Hepatocyte (in vitro differentiated cells): ENCODE data around the gene IL12RB2. TPM values are rescaled to one million over a fixed set of nuclear protein-coding genes. Genes with fewer than 3 reads are reported as not detected.

Experiments used
- DNase-seq: peaks from one replicate; pipeline ENCODE4 v3.0.0-alpha.2; 2016; ENCODE audit warnings: low spot score
- H2AFZ ChIP-seq: fragments of 200-600 bp; sonication (generic); 2 replicates; pipeline ENCODE4 v1.6.0; 2016; ENCODE audit warnings: antibody characterized with exemption, mild to moderate bottlenecking
- H3K27ac ChIP-seq: fragments of 200-600 bp; sonication (generic); 2 replicates; pipeline ENCODE4 v1.5.1; 2016; ENCODE audit warnings: mild to moderate bottlenecking
- H3K27me3 ChIP-seq: fragments of 200-600 bp; sonication (generic); 2 replicates; pipeline ENCODE4 v1.6.1; 2016
- H3K36me3 ChIP-seq: fragments of 200-600 bp; sonication (generic); replicated peaks from 2 replicates; pipeline ENCODE4 v1.5.1; 2016; ENCODE audit warnings: low read depth; ENCODE audit not compliant: insufficient read depth
- H3K4me1 ChIP-seq: fragments of 200-600 bp; sonication (generic); 2 replicates; pipeline ENCODE4 v1.5.1; 2016; ENCODE audit warnings: mild to moderate bottlenecking, moderate library complexity; ENCODE audit not compliant: insufficient read depth
- H3K4me2 ChIP-seq: fragments of 200-600 bp; sonication (generic); 2 replicates; pipeline ENCODE4 v1.6.0; 2016
- H3K4me3 ChIP-seq: fragments of 200-600 bp; sonication (generic); 2 replicates; pipeline ENCODE4 v1.5.1; 2016; ENCODE audit warnings: mild to moderate bottlenecking
- H3K79me2 ChIP-seq: fragments of 200-600 bp; sonication (generic); 2 replicates; pipeline ENCODE4 v1.6.0; 2017; ENCODE audit warnings: mild to moderate bottlenecking
- H3K9me2 ChIP-seq: fragments of 200-600 bp; sonication (generic); replicated peaks from 2 replicates; pipeline ENCODE4 v1.6.0; 2017; ENCODE audit warnings: mild to moderate bottlenecking; ENCODE audit not compliant: insufficient read depth
- H3K9me3 ChIP-seq: fragments of 200-600 bp; sonication (generic); 2 replicates; pipeline ENCODE4 v1.5.1; 2016; ENCODE audit warnings: low read depth, mild to moderate bottlenecking
- H4K20me1 ChIP-seq: fragments of 200-600 bp; sonication (generic); 2 replicates; pipeline ENCODE4 v1.6.0; 2016; ENCODE audit warnings: mild to moderate bottlenecking; ENCODE audit not compliant: insufficient read depth, poor library complexity, severe bottlenecking
- CTCF ChIP-seq: fragments of 200-600 bp; sonication (generic); IDR thresholded peaks from 2 replicates; pipeline ENCODE4 v1.5.1; 2016; ENCODE audit warnings: antibody characterized with exemption, mild to moderate bottlenecking; ENCODE audit not compliant: poor library complexity
- EZH2 ChIP-seq: fragments of 200-600 bp; sonication (generic); IDR thresholded peaks from 2 replicates; pipeline ENCODE4 v1.6.1; 2016; ENCODE audit warnings: antibody characterized with exemption, mild to moderate bottlenecking, borderline replicate concordance
- EZH2phosphoT487 ChIP-seq: fragments of 200-600 bp; sonication (generic); IDR thresholded peaks from one replicate; pipeline ENCODE4 v1.6.1; 2018; ENCODE audit warnings: antibody characterized with exemption, mild to moderate bottlenecking, low read depth, moderate library complexity; ENCODE audit not compliant: unreplicated experiment, severe bottlenecking
- WGBS: methylation state at CpG from one replicate; pipeline ENCODE4 v1.1.6; 2016; ENCODE audit warnings: low lambda C conversion rate; ENCODE audit errors: missing lambda C conversion rate; 5-methylcytosine and 5-hydroxymethylcytosine counted together
- polyA plus RNA-seq: library from polyadenylated mRNA; unstranded; fragments of >200 nt; fragmentation: Nextera tagmentation; extraction: Ambion mirVana; gene quantifications from 2 replicates; pipeline ENCODE4 v1.2.1, GENCODE V29; 2016
- total RNA-seq: library from RNA; depleted of rRNA; stranded (reverse); fragments of >200 nt; gene quantifications from 2 replicates; pipeline ENCODE4 v1.2.3, GENCODE V29; 2014

Gene IL12RB2
- total and polyA plus RNA-seq, 2 experiments from 2014 or later, result 0.47 TPM; not detected in 1

- DNase-seq, result no peak
- Histone ChIP-seq H2AFZ (no peak overlapping the region), H3K9me3 (no peaks in the 10 kb centered on the region), H3K4me1 (no peaks in the 10 kb centered on the region), H3K27me3 (no peaks in the 10 kb centered on the region), H4K20me1 (peaks cover 86% of the 10 kb centered on the region), H3K4me2 (no peak overlapping the region), H3K79me2 (peaks cover 97% of the 10 kb centered on the region), H3K4me3 (no peak overlapping the region), H3K36me3 (peaks cover 4% of the 10 kb centered on the region), H3K27ac (no peak overlapping the region), H3K9me2 (no peaks in the 10 kb centered on the region)
- 75% methylated on average over 6 of the region's 6 CpGs for WGBS
- TF ChIP-seq EZH2 (no peak), EZH2phosphoT487 (no peak)
Measured at GRCh38 chr1:67418839-67419586, 111.3 kb downstream of the IL12RB2 start.

GRCh38 chr1:67420835-67421492 is 113.3 kb downstream of the IL12RB2 start:
- Histone ChIP-seq H2AFZ (no peak overlapping the region), H3K27me3 (no peaks in the 10 kb centered on the region), H3K9me3 (no peaks in the 10 kb centered on the region), H3K27ac (no peak overlapping the region), H3K4me1 (no peaks in the 10 kb centered on the region), H3K4me3 (no peak overlapping the region), H3K79me2 (peaks cover 98% of the 10 kb centered on the region), H3K9me2 (no peaks in the 10 kb centered on the region), H4K20me1 (peaks cover 87% of the 10 kb centered on the region), H3K36me3 (peaks cover 4% of the 10 kb centered on the region), H3K4me2 (no peak overlapping the region)
- TF ChIP-seq CTCF (no peak), EZH2 (no peak), EZH2phosphoT487 (no peak)
- DNase-seq, result no peak

GRCh38 chr1:67427465-67427864 is 119.8 kb downstream of the IL12RB2 start:
- no peak overlapping the region for H3K27ac ChIP-seq
- peaks cover 19% of the 10 kb centered on the region for H3K4me1 ChIP-seq
- no peaks in the 10 kb centered on the region for H3K36me3 ChIP-seq
- H3K4me3 ChIP-seq, result peak overlapping the region; percentile 80
- TF ChIP-seq EZH2, result no peak
- TF ChIP-seq EZH2phosphoT487, result no peak
- no peak for TF ChIP-seq CTCF
- peaks cover 69% of the 10 kb centered on the region for H4K20me1 ChIP-seq
- H3K4me2 ChIP-seq, result peak overlapping the region; percentile 83
- no peaks in the 10 kb centered on the region for H3K9me3 ChIP-seq
- peaks cover 77% of the 10 kb centered on the region for H3K79me2 ChIP-seq
- H3K27me3 ChIP-seq, result no peaks in the 10 kb centered on the region
- H3K9me2 ChIP-seq, result no peaks in the 10 kb centered on the region
- no peak for DNase-seq
- H2AFZ ChIP-seq, result no peak overlapping the region
- WGBS, result 23% methylated on average over 2 of the region's 2 CpGs

GRCh38 chr1:67427947-67428346 is 120.3 kb downstream of the IL12RB2 start:
- Histone ChIP-seq H3K36me3 (no peaks in the 10 kb centered on the region), H4K20me1 (peaks cover 69% of the 10 kb centered on the region), H3K27me3 (no peaks in the 10 kb centered on the region), H2AFZ (no peak overlapping the region), H3K4me2 (peak overlapping the region; percentile 83), H3K9me3 (no peaks in the 10 kb centered on the region), H3K4me1 (peaks cover 19% of the 10 kb centered on the region), H3K27ac (no peak overlapping the region), H3K4me3 (peak overlapping the region; percentile 80), H3K79me2 (peaks cover 72% of the 10 kb centered on the region), H3K9me2 (no peaks in the 10 kb centered on the region)
- TF ChIP-seq CTCF (no peak), EZH2 (no peak), EZH2phosphoT487 (no peak)
- DNase-seq, result no peak
- WGBS, result 0% methylated on average over 3 of the region's 3 CpGs
